SK-N-SH (cell line): ENCODE results near the gene TSPAN10.

ENCODE experiments used
- CHD2 ChIP-seq: fragments of 150-350 bp; IDR thresholded peaks from 2 replicates; pipeline ENCODE4 v1.6.1; 2018; ENCODE audit warnings: low read length; ENCODE audit not compliant: partially characterized antibody
- CTCF ChIP-seq: fragments of 200-600 bp; sonication (generic); IDR thresholded peaks from 2 replicates; pipeline ENCODE4 v1.6.1; 2017; ENCODE audit warnings: antibody characterized with exemption, mild to moderate bottlenecking, moderate library complexity
- EP300 ChIP-seq, 2 experiments: IDR thresholded peaks; 2 replicates each; pipeline versions ENCODE4 v1.4.0 to v1.6.1; 2012; ENCODE audit warnings: borderline replicate concordance in 1 of 2, low read depth in 1 of 2, low read length in 1 of 2
- MXI1 ChIP-seq: IDR thresholded peaks from 2 replicates; pipeline ENCODE4 v1.6.1; 2012; ENCODE audit warnings: mild to moderate bottlenecking, low read depth, low read length, improper control_type of control experiment
- POLR2AphosphoS5 ChIP-seq: IDR thresholded peaks from 2 replicates; pipeline ENCODE4 v1.6.1; 2012; ENCODE audit warnings: low read depth, low read length
- RCOR1 ChIP-seq: fragments of 150-350 bp; IDR thresholded peaks from 2 replicates; pipeline ENCODE4 v1.6.1; 2017; ENCODE audit warnings: antibody characterized with exemption, low read length
- REST ChIP-seq: IDR thresholded peaks from 2 replicates; pipeline ENCODE4 v1.6.1; 2012; ENCODE audit warnings: mild to moderate bottlenecking, low read depth, low read length, moderate library complexity
- TAF1 ChIP-seq: IDR thresholded peaks from 2 replicates; pipeline ENCODE4 v1.6.1; 2012; ENCODE audit warnings: low read depth, mild to moderate bottlenecking, low read length, moderate library complexity, borderline replicate concordance
- TEAD4 ChIP-seq: IDR thresholded peaks from 2 replicates; pipeline ENCODE4 v1.4.0; 2012; ENCODE audit warnings: mild to moderate bottlenecking, borderline replicate concordance; ENCODE audit not compliant: insufficient read depth
- YY1 ChIP-seq: IDR thresholded peaks from 2 replicates; pipeline ENCODE4 v1.4.0; 2012; ENCODE audit warnings: low read depth, mild to moderate bottlenecking
- TF ChIP-seq, protein P1 (sequence below): IDR thresholded peaks from 2 replicates; pipeline ENCODE4 v1.4.0; 2012; ENCODE audit warnings: low read depth, borderline replicate concordance

DNA sequence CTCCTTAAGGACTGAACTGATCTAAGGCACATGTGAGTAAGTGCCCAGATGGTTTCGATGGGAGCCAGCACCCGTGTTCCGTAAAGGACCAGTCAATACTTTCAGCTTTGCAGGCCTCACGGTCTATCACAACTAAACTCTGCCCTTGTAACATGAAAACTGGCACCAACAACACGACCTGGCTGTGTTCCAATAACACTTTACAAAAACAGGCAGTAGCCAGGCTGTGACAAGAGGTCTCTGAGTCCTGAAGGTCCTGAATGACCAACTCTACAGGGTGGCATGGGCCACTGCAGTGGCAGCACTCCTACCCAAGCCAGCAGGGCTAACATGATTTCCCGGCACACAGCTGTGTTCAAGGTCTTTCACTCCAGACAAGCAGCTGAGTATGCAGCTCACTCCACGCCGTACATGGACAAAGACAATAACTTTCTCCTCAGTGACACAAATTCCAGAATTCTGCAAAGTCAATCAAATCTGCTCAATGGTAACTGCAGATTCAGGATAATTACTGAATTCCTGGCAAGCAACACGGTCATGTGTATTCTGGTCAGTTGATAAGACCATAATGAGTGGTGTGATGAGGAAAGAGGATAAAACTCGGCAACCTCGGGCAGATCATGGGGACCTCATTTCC lies 15.4 kb upstream of the TSPAN10 start:
- TF ChIP-seq CTCF (no peak), CHD2 (no peak), MXI1 (peak; percentile 65), REST (no peak), YY1 (no peak), TEAD4 (no peak), POLR2AphosphoS5 (no peak), TAF1 (no peak), RCOR1 (no peak), EP300 (IDR thresholded peaks at IDR 0.05; ENCODE audit: borderline replicate concordance in 1 of 2, low read depth in 1 of 2, low read length in 1 of 2) (no peak)
- TF ChIP-seq, protein P1, sequence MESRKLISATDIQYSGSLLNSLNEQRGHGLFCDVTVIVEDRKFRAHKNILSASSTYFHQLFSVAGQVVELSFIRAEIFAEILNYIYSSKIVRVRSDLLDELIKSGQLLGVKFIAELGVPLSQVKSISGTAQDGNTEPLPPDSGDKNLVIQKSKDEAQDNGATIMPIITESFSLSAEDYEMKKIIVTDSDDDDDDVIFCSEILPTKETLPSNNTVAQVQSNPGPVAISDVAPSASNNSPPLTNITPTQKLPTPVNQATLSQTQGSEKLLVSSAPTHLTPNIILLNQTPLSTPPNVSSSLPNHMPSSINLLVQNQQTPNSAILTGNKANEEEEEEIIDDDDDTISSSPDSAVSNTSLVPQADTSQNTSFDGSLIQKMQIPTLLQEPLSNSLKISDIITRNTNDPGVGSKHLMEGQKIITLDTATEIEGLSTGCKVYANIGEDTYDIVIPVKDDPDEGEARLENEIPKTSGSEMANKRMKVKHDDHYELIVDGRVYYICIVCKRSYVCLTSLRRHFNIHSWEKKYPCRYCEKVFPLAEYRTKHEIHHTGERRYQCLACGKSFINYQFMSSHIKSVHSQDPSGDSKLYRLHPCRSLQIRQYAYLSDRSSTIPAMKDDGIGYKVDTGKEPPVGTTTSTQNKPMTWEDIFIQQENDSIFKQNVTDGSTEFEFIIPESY = no peak
